Mononuclear cell (primary cell): Measurements from ENCODE around the gene MAGEB17. TPM values are rescaled to one million over a fixed set of nuclear protein-coding genes. Genes with fewer than 3 reads are reported as not detected.

Experiments
- H3K27me3 ChIP-seq: 2 replicates; pipeline ENCODE4 v1.6.0; 2011; ENCODE audit warnings: low read length, control low read depth; ENCODE audit not compliant: insufficient read depth
- H3K4me1 ChIP-seq: 2 replicates; pipeline ENCODE4 v1.5.1; 2011; ENCODE audit warnings: mild to moderate bottlenecking, low read length, control low read depth; ENCODE audit not compliant: insufficient read depth
- H3K4me3 ChIP-seq: 2 replicates; pipeline ENCODE4 v1.5.1; 2011; ENCODE audit warnings: mild to moderate bottlenecking, low read length, moderate library complexity
- H3K9me3 ChIP-seq: 2 replicates; pipeline ENCODE4 v1.5.1; 2011; ENCODE audit warnings: low read depth, mild to moderate bottlenecking, control low read depth, low read length
- total RNA-seq: library from RNA; depleted of rRNA; stranded (reverse); fragments of >200 nt; gene quantifications from one replicate; pipeline ENCODE4 v1.2.3, GENCODE V29; 2012

MAGEB17 gene
- total RNA-seq = not detected

DNA sequence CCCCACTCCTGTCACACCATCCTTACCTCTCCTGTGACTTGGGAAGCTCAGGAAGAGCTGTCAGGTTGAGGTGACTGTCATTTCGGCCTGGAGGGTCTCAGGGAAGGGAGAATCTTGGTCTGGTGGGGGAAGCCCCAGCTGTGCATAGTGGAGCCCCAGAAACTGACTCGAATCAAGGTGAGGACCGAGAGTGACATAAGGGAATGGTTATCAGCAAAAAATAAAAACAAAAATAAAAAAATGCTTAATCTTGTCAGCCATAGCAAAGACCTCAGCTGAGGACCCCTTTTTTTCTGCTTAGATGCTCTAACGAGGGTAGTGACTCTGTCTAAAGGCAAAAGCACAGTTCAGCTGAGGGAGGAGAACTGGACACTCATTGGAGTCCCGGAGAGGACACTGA, at the start of gene MAGEB17:
MAGEB17 (plus strand) TSS at position 301 of the 400 bp plus-strand sequence. CDS start 2,902 bp downstream, outside the sequence.
- Histone ChIP-seq H3K4me3 (no peak within 1 kb of the TSS), H3K9me3 (no peaks in the 10 kb centered on the region), H3K4me1 (no peaks in the 10 kb centered on the region), H3K27me3 (no peaks in the 10 kb centered on the region)

- peaks cover 29% of the 10 kb centered on the region for H3K4me1 ChIP-seq
- peaks cover 2% of the 10 kb centered on the region for H3K27me3 ChIP-seq
- no peaks in the 10 kb centered on the region for H3K9me3 ChIP-seq
- H3K4me3 ChIP-seq = no peak overlapping the region
Measured at GRCh38 chrX:16119353-16120220, 47.7 kb upstream of the MAGEB17 start.

- H3K27me3 ChIP-seq = peaks cover 2% of the 10 kb centered on the region
- H3K4me3 ChIP-seq = no peak overlapping the region
Measured at GRCh38 chrX:16120431-16120830, 46.9 kb upstream of the MAGEB17 start.

GRCh38 chrX:16123222-16123786, 44.0 kb upstream of the MAGEB17 start, which contains the start of gene GRPR:
GRPR (plus strand) TSS chrX:16123565; CDS start chrX:16123954, 389 bp downstream.
- H3K4me3 ChIP-seq = no peak within 1 kb of the TSS
- H3K27me3 ChIP-seq = peaks cover 6% of the 10 kb centered on the region
- H3K9me3 ChIP-seq = no peaks in the 10 kb centered on the region
- peaks cover 20% of the 10 kb centered on the region for H3K4me1 ChIP-seq

More at GRCh38 chrX:16120431-16120830, 46.9 kb upstream of the MAGEB17 start:
- Histone ChIP-seq H3K9me3 (no peaks in the 10 kb centered on the region), H3K4me1 (peaks cover 21% of the 10 kb centered on the region)

- Histone ChIP-seq H3K9me3 (no peaks in the 10 kb centered on the region), H3K27me3 (peaks cover 6% of the 10 kb centered on the region), H3K4me3 (no peak overlapping the region), H3K4me1 (peaks cover 20% of the 10 kb centered on the region)
Measured at GRCh38 chrX:16124201-16124600, 43.1 kb upstream of the MAGEB17 start.

- no peaks in the 10 kb centered on the region for H3K9me3 ChIP-seq
- H3K4me3 ChIP-seq = no peak overlapping the region
- H3K27me3 ChIP-seq = peaks cover 6% of the 10 kb centered on the region
- peaks cover 11% of the 10 kb centered on the region for H3K4me1 ChIP-seq
Measured at GRCh38 chrX:16125520-16126149, 41.6 kb upstream of the MAGEB17 start.

- Histone ChIP-seq H3K4me3 (no peak overlapping the region), H3K9me3 (no peaks in the 10 kb centered on the region), H3K4me1 (no peaks in the 10 kb centered on the region), H3K27me3 (peaks cover 2% of the 10 kb centered on the region)
Measured at GRCh38 chrX:16130707-16131106, 36.6 kb upstream of the MAGEB17 start.

DNA sequence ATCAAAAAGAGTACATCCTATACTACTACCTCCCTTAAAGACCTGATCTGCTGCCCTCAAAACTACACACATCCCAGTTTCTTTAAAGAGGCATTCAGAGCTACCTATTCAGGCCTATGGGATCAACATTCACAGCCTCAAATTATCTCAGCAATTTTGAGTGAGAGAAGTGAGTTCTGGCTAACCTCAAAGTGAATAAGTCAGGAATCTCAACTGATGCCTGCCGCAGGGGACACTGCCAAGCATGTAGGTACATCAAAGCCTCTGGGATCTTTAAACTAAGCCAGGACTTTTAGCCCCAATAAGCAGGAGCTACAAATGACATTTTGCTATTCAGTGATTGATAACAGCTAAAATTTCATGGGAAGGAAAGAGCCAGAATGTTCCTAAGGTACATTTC, 32.3 kb upstream of the MAGEB17 start:
- Histone ChIP-seq H3K9me3 (no peaks in the 10 kb centered on the region), H3K4me1 (no peaks in the 10 kb centered on the region), H3K27me3 (no peaks in the 10 kb centered on the region), H3K4me3 (no peak overlapping the region)

DNA sequence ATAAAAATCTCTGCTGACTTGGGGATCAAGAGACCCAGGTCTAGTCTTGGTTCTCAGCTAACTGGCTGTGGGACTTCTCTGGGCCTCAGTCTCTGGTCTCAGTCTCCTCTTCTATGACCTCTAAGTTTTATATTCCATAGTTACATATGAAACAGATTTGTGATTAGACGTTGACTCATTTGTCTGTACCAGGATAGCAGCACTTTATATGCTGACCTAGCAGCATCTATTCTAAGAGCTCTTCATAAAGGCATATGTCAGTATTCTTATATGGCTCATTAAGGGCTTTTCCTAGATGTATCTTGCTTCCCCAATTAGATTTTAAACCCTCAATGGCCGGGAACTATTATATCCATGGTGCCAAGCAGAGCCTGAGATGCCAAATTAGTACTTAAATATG, 31.2 kb upstream of the MAGEB17 start:
- H3K9me3 ChIP-seq = no peaks in the 10 kb centered on the region
- H3K4me3 ChIP-seq = no peak overlapping the region
- no peaks in the 10 kb centered on the region for H3K27me3 ChIP-seq
- H3K4me1 ChIP-seq = no peaks in the 10 kb centered on the region

DNA sequence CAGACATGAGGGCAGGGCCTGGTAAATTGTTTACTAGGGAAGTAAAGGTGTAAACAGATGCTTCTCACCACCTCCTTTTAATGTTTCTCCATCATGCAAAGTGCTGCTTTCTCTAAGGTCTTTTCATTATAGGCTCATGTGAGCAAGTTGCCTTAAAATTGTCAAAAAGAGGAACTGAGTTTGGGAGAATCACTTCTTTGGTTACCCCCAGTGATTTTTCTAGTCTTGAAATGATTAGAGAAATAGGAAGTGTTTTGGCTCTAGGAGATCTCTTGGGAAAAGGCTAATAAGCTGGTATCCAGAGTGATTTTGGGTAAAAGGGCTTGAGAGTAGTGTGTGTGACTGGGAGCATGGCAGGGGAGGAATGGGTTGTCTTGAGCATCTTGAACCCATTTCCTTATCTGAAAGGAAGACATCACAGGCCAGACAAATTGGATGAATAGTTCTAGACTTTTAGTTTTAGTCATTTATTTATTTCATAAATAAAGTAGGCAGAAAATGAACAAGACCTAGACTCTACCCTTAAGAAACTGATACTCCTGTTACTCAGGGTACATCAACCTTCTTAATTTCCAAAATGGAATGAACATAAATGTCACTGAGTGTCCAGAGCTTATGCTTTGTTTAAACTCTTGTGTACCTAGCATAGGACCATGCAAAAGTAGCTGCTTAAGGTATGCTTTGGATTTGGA, 29.7 kb upstream of the MAGEB17 start:
- H3K4me1 ChIP-seq = no peaks in the 10 kb centered on the region
- no peaks in the 10 kb centered on the region for H3K9me3 ChIP-seq

DNA sequence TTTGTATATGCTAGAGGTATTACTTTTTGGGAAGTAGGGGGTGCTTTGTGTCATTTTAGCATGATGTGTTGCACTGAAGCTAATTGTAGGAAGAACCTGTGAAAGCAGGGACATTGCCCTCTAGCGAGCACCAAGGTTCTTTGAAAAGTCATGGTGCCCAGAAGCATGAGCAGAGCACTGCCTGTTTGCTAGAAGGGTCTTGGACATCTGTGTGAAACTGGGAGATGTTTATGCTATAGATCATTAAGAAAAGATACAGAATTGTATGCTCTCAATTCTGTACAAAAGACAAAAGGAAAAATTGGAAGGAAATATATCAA, 29.2 kb upstream of the MAGEB17 start:
- H3K4me3 ChIP-seq = no peak overlapping the region
- H3K9me3 ChIP-seq = no peaks in the 10 kb centered on the region
- H3K4me1 ChIP-seq = no peaks in the 10 kb centered on the region
- no peaks in the 10 kb centered on the region for H3K27me3 ChIP-seq

More for the DNA sequence above, 29.7 kb upstream of the MAGEB17 start:
- H3K4me3 ChIP-seq = no peak overlapping the region
- no peaks in the 10 kb centered on the region for H3K27me3 ChIP-seq

- no peaks in the 10 kb centered on the region for H3K9me3 ChIP-seq
- H3K4me1 ChIP-seq = no peaks in the 10 kb centered on the region
- H3K4me3 ChIP-seq = no peak overlapping the region
- no peaks in the 10 kb centered on the region for H3K27me3 ChIP-seq
Measured at GRCh38 chrX:16140448-16140847, 26.8 kb upstream of the MAGEB17 start.

DNA sequence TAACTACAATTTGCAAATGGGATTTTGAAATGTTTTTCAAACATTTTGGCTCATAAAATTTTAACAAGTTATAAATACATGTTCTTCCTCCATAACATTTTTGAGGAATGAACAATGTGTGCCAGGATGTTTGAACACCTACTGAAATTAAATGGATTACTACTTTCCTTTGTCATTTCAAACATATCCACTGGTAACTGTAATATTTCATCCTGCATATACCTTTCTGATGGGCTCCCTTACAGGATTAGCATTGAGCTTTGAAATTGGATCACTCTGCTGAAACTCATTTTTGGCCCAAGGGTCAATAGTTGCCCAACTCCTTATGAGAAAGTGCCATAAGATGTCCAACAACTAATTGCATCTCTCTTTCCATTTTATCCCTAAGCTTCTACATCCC, 26.3 kb upstream of the MAGEB17 start:
- H3K4me1 ChIP-seq = no peaks in the 10 kb centered on the region
- no peak overlapping the region for H3K4me3 ChIP-seq
- no peaks in the 10 kb centered on the region for H3K9me3 ChIP-seq
- H3K27me3 ChIP-seq = no peaks in the 10 kb centered on the region

DNA sequence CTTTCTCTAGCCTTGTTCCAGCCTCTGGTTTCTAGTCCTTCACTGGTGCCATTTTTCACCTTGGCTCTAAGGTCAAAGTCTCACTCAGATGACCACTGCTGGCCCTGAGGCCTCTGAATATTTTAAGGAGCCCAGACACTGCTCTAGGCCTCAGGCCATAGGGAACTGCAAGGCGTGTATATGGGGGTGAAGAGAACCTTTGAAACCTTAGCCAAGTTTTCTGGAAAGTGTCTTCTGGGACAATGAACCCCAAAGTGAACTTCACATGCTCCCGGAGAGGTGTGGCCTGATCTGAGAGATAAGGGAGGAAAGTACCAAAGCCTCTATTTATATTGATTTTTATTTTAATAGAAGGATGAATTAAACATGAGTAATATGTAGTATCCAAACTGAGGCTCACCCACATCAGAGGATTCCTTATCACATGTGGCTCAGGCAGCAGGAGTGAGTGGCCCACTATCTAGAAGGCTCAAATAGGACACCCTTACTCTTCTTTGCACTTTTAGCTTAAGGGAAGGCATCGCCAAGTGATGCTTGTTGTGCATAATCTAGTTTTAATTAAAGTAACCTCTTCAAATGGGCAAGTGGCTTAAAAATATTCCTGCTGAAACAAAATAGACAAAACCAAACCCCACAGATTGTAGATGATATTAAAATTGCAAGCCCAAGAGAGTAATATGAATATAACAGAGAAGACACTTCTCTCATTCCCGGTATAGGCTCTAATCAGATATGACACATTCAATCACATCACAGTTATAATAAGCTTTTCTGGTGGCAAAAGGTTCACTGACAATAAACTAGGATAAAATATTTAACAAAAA, 25.6 kb upstream of the MAGEB17 start:
- no peaks in the 10 kb centered on the region for H3K9me3 ChIP-seq

More for the DNA sequence above, 25.6 kb upstream of the MAGEB17 start:
- no peak overlapping the region for H3K4me3 ChIP-seq
- H3K4me1 ChIP-seq = no peaks in the 10 kb centered on the region
- H3K27me3 ChIP-seq = no peaks in the 10 kb centered on the region
